Heart right ventricle (tissue), 16 donors: ENCODE data around the gene HIPK3. TPM values are rescaled to one million over a fixed set of nuclear protein-coding genes. Genes with fewer than 3 reads are reported as not detected.

Source experiments
- ATAC-seq, 8 donors: fragments of 200-7000 bp; cut with Tn5 transposase; one replicate each; pipeline ENCODE4 v1.9.1; 2020; ENCODE audit warnings: mild to moderate bottlenecking in 8 of 8, moderate library complexity in 8 of 8, moderate number of reproducible peaks in 1 of 8
- DNase-seq, 2 donors: peaks; one replicate each; pipeline ENCODE4 v3.0.0-alpha.2; 2020
- H3K27ac ChIP-seq, 10 donors: fragments of 200-600 bp; sonication (generic) in 2 of 10; one replicate each; pipeline versions ENCODE4 v1.5.0 to v1.8.0; 2020 to 2022; ENCODE audit warnings: mild to moderate bottlenecking in 3 of 10
- H3K27me3 ChIP-seq, 7 donors: fragments of 200-600 bp; one replicate each; pipeline ENCODE4 v1.8.0; 2021 to 2022; ENCODE audit warnings: mild to moderate bottlenecking in 2 of 7
- H3K36me3 ChIP-seq, 9 donors: fragments of 200-600 bp; sonication (generic) in 1 of 9; one replicate each; pipeline versions ENCODE4 v1.5.0 to v1.8.0; 2020 to 2022; ENCODE audit warnings: mild to moderate bottlenecking in 2 of 9
- H3K4me1 ChIP-seq, 9 donors: fragments of 200-600 bp; sonication (generic) in 1 of 9; one replicate each; pipeline versions ENCODE4 v1.5.0 to v1.8.0; 2020 to 2022; ENCODE audit warnings: mild to moderate bottlenecking in 4 of 9
- H3K4me3 ChIP-seq, 10 donors: fragments of 200-600 bp; sonication (generic) in 2 of 10; one replicate each; pipeline versions ENCODE4 v1.5.0 to v1.8.0; 2020 to 2022; ENCODE audit warnings: mild to moderate bottlenecking in 7 of 10, moderate library complexity in 2 of 10
- H3K9me3 ChIP-seq, 11 donors: fragments of 200-600 bp in 10 of 11; sonication (generic) in 2 of 11; one replicate each; pipeline versions ENCODE4 v1.5.0 to v1.8.0; 2013 to 2022; ENCODE audit warnings: mild to moderate bottlenecking in 2 of 11, control low read depth in 1 of 11, moderate library complexity in 1 of 11
- WGBS, 2 donors: extraction: QIAGEN DNeasy Blood & Tissue Kit; methylation state at CpG; one replicate each; pipeline ENCODE4 v1.1.7; 2013; ENCODE audit warnings: inconsistent platforms in 1 of 2; 5-methylcytosine and 5-hydroxymethylcytosine counted together
- intact Hi-C, 10 donors: fragments of 100-400 bp; cut with DNase I; formaldehyde crosslinking; loops; one replicate each; pipeline versions ENCODE4 v1.11.1 to v1.14.2; 2022
- polyA plus RNA-seq, 2 donors: library from polyadenylated mRNA; stranded (reverse); fragments of 200-250 nt; gene quantifications; one replicate each; pipeline ENCODE4 v1.2.3, GENCODE V29; 2013
- total RNA-seq, 10 donors: library from RNA; stranded (reverse); fragmentation: NEBNext Ultra II Directional in 3 of 10; extraction: Animal tissue kit (Norgen Biotek cat#: 25700) in 3 of 10; gene quantifications; one replicate each; pipeline versions ENCODE4 v1.2.1 to v1.2.4, GENCODE V29; 2021 to 2023
- TF ChIP-seq, protein P1 (sequence below), 9 donors: fragments of 200-600 bp; sonication (generic) in 2 of 9; IDR thresholded peaks; one replicate each; pipeline versions ENCODE4 v1.5.0 to v1.8.0; 2021 to 2022; ENCODE audit warnings: antibody characterized with exemption in 9 of 9, mild to moderate bottlenecking in 5 of 9, moderate library complexity in 1 of 9
- donor health status: Arrhythmogenic right ventricular cardiomyopathy.
- donor health status: ischemic (EF 13 %, LVEDD 7.1; RV severe dilation, severe dysfunction).
- donor health status: healthy with polysubstance abuse.
- donor health status: DM: no; HTN: yes; CAD: no.
- donor health status: DM: no; HTN: no; CAD: no.
- donor health status: ischemic (EF 25% LVEDD 6.9; RV normal size, moderate dysfunction).
- donor health status: ischemic (EF 25% LVEDD 5.7; RV mildly dilated, moderate dysfunction).
- donor health status: healthy.
- donor health status: DM: yes; HTN: yes; CAD: no.
- donor health status: Ischemic cardiomyopathy.
- donor health status: ischemic (EF 35%, LVEDD 5.7; RV mildly dilated, moderate dysfunction).
- donor health status: nonischemic (EF 11% LVEDD 7.7; RV severe dilation, severe dysfunction).
- donor health status: DM: yes; HTN: yes; CAD: no.
- donor health status: PGD.
- donor health status: ischemic (EF 29% LVEDD 5.4; RV normal size, mild dysfunction).
- donor health status: nonischemic (EF 23%, LVEDD 6.1; RV moderate dilation, normal function).

HIPK3 gene
- total and polyA plus RNA-seq, 12 donors, result 15.9 to 334 (median 276) TPM

DNA sequence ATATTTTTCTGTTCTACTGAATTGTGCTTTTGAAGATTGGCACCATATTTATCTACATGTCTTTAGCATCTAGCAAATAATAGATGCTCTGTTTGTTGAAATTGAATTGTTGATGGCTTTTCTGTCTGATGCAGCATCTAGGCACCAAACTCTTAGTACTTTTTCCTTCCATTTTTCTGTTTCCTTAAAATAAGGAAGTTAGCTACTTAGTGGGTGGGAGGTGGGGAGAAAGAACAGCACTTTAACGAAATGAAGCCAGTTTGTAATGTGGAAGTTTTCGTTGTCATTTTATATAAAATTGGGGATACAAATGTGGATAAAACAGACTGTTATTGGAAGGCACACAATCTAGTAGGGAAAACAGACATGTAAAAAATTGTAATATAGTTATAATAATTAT is 76.6 kb downstream of the HIPK3 start:
- H3K9me3 ChIP-seq, result no peaks in the 10 kb centered on the region
- WGBS, 2 donors, result 71 to 79% methylated on average over 2 of the region's 2 CpGs
- intact Hi-C loops, result loop anchor here in 5 of 10 donors (1.0 to 10.0 kb wide), 7 partner anchors 40 to 169 kb away; partner anchors contain the start of genes HIPK3 (in 2 of the 5) and CSTF3 (in 1 of the 5)
- peaks cover 2 to 73% (median 40%) of the 10 kb centered on the region in 9 donors for H3K4me1 ChIP-seq
- H3K27ac ChIP-seq, result no peak overlapping the region
- TF ChIP-seq, protein P1, sequence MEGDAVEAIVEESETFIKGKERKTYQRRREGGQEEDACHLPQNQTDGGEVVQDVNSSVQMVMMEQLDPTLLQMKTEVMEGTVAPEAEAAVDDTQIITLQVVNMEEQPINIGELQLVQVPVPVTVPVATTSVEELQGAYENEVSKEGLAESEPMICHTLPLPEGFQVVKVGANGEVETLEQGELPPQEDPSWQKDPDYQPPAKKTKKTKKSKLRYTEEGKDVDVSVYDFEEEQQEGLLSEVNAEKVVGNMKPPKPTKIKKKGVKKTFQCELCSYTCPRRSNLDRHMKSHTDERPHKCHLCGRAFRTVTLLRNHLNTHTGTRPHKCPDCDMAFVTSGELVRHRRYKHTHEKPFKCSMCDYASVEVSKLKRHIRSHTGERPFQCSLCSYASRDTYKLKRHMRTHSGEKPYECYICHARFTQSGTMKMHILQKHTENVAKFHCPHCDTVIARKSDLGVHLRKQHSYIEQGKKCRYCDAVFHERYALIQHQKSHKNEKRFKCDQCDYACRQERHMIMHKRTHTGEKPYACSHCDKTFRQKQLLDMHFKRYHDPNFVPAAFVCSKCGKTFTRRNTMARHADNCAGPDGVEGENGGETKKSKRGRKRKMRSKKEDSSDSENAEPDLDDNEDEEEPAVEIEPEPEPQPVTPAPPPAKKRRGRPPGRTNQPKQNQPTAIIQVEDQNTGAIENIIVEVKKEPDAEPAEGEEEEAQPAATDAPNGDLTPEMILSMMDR (IDR thresholded peaks at IDR 0.05), result no peak
- ATAC-seq, result no peak
- H3K4me3 ChIP-seq, result no peak overlapping the region
- H3K27me3 ChIP-seq, result no peaks in the 10 kb centered on the region
- no peak for DNase-seq
- H3K36me3 ChIP-seq, result peaks cover 0 to 70% (median 8%) of the 10 kb centered on the region in 9 donors

DNA sequence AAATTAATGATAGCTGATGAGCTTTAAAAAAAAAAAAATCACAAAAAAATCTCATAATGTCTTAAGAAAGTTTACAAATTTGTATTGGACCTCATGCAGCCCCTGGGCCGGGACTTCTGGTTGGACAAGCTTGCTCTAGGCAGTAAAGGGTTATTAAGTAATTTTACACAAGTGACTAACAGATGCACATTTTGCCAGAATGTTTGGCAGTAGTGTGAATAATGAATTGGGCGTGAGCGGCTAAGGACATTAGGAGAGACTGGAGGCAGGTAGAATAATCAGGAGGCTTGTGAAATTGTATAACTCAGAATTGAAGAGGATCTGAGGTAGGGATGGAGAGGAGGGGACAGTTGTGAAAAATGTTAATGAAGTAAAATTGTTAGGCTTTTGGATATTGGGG is 77.4 kb downstream of the HIPK3 start:
- ATAC-seq, result no peak
- intact Hi-C loops, result loop anchor here in 4 of 10 donors (5.0 to 10.0 kb wide), 6 partner anchors 77 to 170 kb away; partner anchors contain the start of genes HIPK3 (in 2 of the 4) and CSTF3 (in 1 of the 4)
- peaks cover 0 to 70% (median 16%) of the 10 kb centered on the region in 9 donors for H3K36me3 ChIP-seq
- H3K9me3 ChIP-seq, result no peaks in the 10 kb centered on the region
- H3K4me3 ChIP-seq, result no peak overlapping the region
- no peak overlapping the region for H3K27ac ChIP-seq
- no peaks in the 10 kb centered on the region for H3K27me3 ChIP-seq
- H3K4me1 ChIP-seq, result peaks cover 2 to 65% (median 32%) of the 10 kb centered on the region in 9 donors
- TF ChIP-seq, protein P1 (IDR thresholded peaks at IDR 0.05), result no peak
- DNase-seq, result no peak
- WGBS, 2 donors, result 92 to 93% methylated on average over 3 of the region's 3 CpGs

DNA sequence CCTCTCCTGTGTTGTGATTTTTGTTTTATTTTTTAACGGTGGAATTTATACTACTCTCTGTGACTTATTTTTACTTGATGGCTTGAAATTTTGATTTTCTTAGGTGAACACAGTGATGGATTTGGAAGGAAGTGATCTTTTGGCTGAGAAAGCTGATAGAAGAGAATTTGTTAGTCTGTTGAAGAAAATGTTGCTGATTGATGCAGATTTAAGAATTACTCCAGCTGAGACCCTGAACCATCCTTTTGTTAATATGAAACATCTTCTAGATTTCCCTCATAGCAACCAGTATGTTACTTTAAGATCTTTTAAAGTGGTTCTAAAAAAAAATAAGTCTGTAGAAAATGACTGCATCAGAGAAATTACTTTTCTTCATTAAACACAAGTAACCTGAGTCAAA is 82.1 kb downstream of the HIPK3 start:
- Histone ChIP-seq H3K4me3 (no peak overlapping the region), H3K36me3 (peaks cover 0 to 82% (median 44%) of the 10 kb centered on the region in 9 donors), H3K4me1 (peaks cover 0 to 20% (median 7%) of the 10 kb centered on the region in 9 donors), H3K9me3 (no peaks in the 10 kb centered on the region), H3K27me3 (no peaks in the 10 kb centered on the region), H3K27ac (no peak overlapping the region)
- intact Hi-C loops, result loop anchor here in 2 of 10 donors (10.0 kb wide), 3 partner anchors 84 to 174 kb away; partner anchors contain the start of genes CSTF3 (in 1 of the 2) and HIPK3 (in 1 of the 2)
- ATAC-seq, result no peak
- TF ChIP-seq, protein P1 (IDR thresholded peaks at IDR 0.05), result no peak
- 82 to 83% methylated on average over 1 of the region's 1 CpG for WGBS, 2 donors
- DNase-seq, result no peak

DNA sequence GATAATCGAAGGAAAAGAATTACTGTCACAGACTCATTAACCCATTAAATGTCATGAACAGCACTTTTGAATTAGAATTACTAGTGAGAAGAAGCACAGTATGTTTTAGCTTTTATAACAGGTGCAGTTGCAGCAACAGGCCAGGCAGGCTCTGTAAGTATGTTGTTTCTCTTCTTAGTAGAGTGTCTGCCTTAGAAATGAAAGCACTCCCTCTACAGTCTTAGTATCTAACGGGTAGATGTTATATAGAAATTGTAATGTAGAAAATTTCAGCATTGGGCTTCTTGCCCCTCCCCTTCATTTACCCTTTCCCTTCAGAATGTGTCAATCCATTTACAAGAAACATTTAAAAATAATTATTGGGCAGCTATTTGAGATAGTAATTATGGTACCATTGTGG is 87.4 kb downstream of the HIPK3 start:
- H3K27ac ChIP-seq, result no peak overlapping the region
- H3K4me3 ChIP-seq, result no peak overlapping the region
- intact Hi-C loops, result loop anchor here in 2 of 10 donors (5.0 kb wide), 2 partner anchors 177 to 182 kb away; partner anchors contain the start of gene CSTF3 (in 1 of the 2)
- TF ChIP-seq, protein P1 (IDR thresholded peaks at IDR 0.05), result peak in 7 of 9 donors; percentile 7 to 50 (median 22)
- no peaks in the 10 kb centered on the region for H3K27me3 ChIP-seq
- no peak for DNase-seq
- peaks cover 0 to 100% (median 52%) of the 10 kb centered on the region in 9 donors for H3K36me3 ChIP-seq
- peaks cover 0 to 23% (median 0%) of the 10 kb centered on the region in 9 donors for H3K4me1 ChIP-seq
- WGBS, 2 donors, result 33 to 42% methylated on average over 2 of the region's 2 CpGs
- no peaks in the 10 kb centered on the region for H3K9me3 ChIP-seq
- ATAC-seq, result peak in 5 of 8 donors; percentile 37 to 63 (median 48)
